OCI-LY1 (cell line): ENCODE measurements around the gene CACNB1.

Source experiments
- CTCF ChIP-seq: fragments of 200-600 bp; sonication (generic), shearing (Covaris generic); IDR thresholded peaks from 2 replicates; pipeline ENCODE4 v1.5.1; 2017; ENCODE audit warnings: mild to moderate bottlenecking, antibody characterized with exemption, low read length, moderate library complexity, mixed read lengths
- EZH2 ChIP-seq: fragments of 200-600 bp; sonication (generic), shearing (Covaris generic); IDR thresholded peaks from 2 replicates; pipeline ENCODE4 v1.8.0; 2017; ENCODE audit warnings: borderline replicate concordance, mixed run types, mild to moderate bottlenecking, antibody characterized with exemption, low read length, moderate library complexity, mixed read lengths

- TF ChIP-seq CTCF (no peak), EZH2 (no peak)
These were observed 53.0 kb downstream of the CACNB1 start for GRCh38 chr17:39144416-39144840.
